NOMO-1 treated with DMSO at 0.1 percent for 48 hours (cell line): ENCODE results near the gene SRMS.

Source experiments
- DNase-seq: peaks from one replicate; lab custom pipeline; 2025; ENCODE audit not compliant: unreplicated experiment; lab: John Stamatoyannopoulos, UW

SRMS gene

DNA sequence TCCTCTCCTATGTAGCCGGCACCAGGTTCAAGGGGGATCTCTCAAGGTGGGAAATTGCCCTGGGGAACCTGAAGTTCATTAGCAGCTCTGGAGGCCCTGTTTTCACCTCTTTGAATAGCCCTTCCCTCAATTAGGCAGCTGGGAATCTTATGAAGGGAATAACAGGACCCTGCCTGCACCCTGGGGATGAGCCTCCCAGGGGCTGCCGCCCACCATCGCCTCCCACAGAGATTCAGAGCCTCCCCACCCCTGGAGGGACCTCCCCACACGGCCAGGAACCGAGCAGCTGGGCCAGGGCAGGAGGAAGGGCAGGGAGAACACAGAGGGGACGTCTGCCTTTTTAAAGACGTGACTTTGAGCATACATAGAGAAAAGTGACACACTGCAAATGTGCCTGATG is 44.0 kb downstream of the SRMS start:
- DNase-seq = no peak

DNA sequence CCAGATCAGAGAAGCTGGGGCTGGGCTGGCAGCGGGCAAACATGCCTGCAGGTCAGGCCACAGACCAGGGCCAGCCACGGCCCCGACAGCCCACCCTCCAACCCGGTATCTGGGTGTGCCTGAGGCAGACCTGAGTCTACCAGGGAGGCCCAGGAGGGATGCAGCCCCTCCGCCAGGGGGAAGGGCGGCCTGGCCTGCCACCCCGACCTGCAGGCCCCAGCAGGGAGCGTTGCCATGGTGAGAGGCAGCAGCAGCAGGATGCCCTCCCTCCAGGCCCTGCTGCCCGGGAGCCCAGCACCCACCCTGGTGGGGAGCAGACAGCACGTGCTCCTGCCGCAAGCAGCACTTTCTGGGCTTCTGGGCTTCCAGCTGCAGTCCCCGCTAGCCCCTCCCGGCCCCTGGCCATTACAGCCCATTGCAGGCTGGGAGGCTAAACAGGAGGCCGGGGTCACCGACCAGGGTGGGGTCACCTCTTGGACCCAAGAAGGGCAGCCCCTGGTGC is 44.8 kb downstream of the SRMS start:
- DNase-seq = no peak

DNA sequence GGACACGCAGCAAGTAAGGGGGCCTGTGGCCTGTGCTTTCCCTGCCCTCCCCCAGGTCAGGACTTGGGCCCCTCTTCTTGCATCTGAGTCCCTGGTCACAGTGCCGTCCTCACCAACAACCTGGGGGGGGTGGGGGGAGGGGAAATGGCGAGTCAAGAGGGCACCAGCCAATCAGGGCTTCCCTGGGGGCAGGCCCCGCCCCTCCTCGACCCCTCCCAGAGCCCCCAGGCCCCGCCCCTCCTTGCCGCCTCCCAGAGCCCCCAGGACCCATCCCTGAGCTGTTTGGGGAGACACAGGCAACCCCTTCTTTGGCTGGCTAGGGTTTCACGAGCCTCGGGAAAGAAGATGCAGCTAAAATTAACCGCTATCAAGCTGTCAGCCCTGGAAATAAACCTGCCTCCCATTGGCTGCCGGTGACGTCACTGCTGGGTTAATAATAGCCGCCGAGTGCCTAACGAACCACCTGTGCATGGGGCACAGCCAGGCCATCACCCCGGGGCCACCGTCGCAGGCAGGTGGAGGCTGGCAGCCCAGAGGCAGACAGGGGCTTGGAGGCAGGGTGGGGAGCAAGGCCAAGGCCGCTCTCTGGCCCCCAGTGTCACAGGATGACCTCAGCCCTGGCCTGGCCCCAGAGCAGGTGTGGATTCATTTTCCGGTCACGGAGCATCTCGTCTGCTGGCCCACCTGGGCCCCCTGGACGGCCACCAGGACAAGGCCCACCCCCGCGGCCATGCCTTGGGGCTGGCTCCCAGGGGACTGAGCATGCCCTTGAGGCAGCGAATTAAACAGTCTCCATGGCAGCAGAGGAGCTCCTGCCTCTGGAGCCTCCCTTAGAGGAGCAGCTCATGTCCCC is 45.5 kb downstream of the SRMS start:
- DNase-seq = no peak

DNA sequence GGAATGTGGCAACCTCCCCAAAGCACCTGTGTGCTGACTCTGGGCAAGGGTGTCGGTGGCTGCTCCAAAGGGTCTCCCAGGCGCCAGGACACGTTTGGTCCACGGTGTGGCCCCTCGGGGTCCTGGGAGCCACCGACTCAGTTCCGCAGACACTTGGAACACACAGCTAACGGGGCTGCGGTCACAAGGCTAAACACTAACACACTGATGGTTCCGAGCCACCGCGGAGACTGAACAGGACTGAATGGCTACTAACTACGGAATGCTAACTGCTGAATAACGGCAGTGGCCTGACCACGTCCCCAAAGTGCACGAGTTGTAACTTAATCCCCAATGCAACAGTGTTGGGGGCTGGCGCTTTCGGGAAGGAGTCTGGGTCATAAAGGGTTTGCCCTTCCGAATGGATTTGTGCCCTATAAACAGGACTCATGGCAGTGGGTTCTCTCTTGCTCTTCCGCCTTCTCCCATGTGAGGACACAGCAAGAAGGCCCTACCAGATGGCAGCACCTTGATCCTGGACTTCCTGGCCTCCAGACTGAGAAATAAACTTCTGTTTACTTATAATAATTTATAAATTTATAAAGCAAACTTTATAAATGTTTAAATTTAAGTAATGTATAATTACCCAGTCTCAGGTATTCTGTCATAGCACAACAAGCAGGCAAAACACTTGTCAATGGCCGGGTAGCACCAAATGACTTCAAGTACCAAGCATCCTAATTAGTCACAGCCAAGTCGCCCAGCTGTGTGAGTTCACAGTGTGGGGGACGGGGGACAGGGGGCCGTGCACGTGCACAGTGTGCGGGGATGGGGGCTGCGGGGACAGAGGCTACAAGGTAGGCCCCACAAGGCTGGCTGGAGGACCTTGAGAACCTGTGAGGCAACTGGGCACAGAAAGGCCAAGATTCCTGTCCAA is 46.4 kb downstream of the SRMS start:
- DNase-seq = no peak

DNA sequence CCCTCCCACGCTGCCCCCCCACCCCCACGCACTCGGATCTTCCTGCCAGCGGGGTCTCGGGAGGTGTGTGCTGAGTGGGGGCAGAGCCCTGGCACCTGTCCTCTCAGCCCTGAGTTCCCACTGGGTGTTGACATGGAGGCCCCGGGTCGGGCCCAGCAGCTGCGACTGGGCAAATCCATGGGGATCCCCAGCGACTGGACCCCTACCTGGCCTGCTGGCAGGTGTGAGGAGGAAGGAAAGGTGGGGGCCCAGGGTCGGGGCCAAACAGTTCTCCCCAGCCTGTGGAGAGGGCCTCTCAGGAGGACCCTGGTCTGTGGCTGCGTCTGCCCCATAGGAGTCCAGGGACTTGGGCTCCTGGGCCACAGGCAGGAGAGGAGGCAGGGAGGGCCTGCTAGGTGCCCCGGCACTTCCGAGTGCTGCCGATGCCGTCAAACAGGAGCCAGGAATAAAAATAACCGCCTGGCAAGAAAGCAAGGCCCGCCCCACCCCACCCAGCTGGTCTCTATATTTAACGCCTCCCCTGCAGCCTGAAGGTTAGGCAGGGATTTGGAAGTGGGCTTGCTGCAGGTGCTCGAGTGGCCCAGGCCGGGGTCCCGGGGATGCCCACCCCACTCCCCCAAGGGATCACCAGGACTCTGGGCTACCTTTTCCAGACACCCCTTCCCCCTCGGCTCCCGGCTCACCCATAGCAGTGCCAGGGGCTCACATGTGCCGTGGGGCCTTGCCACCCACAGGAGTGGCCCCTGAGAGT is 47.2 kb downstream of the SRMS start:
- no peak for DNase-seq

DNA sequence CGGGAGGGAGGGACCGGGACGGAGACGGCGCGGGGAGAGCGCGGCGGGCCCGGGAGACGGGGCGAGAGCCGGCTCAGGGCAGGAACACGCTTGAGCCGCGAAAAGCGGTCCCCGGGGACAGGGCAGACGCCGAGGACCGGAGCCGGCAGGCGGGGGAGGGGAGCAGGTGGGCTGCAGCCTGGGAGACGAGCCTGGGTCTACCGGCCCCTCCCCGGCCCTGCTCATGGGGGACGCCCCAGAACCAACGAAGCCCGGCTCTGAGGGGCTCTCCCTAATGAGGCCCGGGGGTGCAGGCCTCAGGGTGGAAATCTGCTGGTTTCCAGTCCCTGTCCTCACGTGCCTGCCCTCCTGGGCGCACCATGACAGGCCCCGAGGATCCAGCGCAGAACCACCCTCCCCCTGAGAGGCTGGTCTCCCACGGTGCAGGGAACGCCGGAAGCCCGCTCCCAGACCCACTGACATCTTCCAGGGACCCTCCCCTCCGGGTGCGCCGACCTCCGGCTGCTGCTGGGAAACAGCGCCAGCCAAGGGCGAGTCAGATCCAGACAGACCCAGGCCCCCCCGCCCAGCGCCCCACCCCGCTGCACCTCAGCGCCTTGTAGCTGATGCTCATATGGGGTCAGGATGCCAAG is 48.1 kb downstream of the SRMS start:
- no peak for DNase-seq

DNA sequence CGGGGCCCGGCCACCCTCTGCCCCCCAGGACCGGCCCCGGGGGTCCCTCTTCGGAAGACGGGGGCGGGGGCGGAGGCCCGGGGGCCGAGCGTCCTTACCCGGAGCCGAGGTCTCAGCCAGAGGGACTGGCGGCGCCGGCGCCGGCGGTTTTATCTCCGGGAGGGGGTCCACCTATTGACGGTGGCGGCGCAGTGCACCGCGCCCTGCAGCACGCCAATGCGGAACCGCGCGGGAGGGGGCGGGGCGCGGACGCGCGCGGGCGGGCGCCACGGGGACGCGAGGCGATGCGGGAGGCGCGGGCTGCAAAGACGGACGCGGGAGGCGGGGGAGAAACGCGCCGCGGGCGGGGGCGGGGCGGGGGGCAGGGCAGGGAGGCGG is 48.6 kb downstream of the SRMS start, which contains the start of gene EEF1A2:
Gene EEF1A2, minus strand, starts transcription at position 124 of the 378 bp plus-strand sequence. CDS start 1,320 bp downstream, outside the sequence.
- no peak for DNase-seq

DNA sequence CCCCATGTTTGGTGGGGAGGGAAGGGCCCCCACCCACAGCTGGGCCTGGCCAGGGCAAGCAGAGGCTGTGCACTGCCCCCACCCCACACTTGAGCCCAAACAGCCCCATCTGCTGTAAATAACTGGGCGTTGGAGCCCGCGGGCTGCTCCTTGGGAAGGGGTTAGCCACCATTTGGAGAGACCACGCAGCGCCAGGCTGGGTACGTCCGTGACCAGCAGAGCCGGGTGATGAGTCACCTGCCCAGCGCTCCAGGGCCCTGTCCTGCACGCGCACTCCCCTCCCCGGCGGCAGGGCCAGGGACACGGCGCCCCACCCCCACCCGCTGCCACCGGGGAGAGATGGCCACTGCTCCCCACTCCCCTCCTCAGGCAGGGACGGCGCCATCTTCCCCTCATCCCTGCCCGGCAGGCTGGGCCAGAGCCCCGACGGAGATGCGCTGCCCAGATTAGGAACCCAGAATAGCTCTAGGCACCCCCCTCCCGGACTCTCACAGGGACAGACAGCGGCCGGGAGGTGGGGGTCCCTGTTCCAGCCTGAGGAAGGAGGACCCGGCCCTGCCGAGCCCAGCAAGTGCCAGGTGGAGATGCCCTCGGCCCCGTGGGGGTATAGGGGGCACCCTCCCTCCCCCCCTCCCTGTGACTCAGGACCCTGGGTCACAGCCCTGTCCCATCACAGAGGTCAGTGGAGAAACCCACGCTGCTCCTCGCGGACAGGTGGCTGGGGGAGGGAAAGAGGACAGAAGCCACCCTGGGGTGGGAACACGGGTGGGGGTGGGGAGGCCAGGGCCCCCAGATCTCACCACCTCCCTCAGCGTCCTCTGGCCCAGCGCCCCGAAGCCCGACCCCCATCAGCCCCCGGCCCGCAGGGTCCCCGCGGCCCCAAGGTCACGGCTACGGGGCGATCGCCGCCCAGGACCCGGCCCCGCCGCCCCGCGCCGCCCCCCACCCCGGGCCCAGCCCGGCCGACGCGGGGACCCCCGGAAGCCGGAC is 49.3 kb downstream of the SRMS start:
- no peak for DNase-seq

DNA sequence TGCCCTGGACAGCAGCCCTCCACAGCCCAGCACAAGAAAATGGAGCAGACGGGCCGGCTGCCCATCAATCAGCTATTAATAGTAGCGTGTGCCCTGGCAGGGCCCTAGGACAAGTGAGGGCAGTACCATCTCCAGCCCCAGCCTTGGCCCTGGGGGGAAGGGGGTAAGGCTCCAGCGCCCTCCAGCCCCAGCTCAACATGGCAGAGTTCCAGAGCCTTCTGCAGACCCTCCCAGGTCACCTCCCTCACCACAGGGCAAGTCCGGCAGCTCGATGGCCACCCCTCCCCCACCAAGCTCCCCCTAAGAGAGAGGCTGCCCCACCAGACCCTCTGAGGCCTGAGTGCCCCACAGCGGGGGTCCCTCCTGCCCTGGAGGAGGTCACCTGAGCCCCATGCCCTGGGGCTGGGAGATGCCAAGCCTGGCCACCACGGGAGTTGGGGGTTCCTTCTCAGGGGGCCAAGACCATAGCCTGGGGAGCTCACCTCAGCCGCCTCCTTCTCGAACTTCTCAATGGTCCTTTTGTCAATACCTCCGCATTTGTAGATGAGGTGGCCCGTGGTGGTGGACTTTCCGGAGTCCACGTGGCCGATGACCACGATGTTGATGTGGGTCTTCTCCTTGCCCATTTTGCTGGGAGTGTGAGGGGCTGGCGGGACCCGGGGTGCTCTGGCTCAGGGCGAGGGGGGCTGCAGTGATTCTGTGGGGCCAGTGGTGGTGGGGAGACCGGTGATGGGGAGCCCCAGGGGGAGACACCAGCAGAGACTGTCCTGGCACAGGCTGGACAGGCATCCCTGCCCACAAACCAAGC is 50.2 kb downstream of the SRMS start:
- no peak for DNase-seq

DNA sequence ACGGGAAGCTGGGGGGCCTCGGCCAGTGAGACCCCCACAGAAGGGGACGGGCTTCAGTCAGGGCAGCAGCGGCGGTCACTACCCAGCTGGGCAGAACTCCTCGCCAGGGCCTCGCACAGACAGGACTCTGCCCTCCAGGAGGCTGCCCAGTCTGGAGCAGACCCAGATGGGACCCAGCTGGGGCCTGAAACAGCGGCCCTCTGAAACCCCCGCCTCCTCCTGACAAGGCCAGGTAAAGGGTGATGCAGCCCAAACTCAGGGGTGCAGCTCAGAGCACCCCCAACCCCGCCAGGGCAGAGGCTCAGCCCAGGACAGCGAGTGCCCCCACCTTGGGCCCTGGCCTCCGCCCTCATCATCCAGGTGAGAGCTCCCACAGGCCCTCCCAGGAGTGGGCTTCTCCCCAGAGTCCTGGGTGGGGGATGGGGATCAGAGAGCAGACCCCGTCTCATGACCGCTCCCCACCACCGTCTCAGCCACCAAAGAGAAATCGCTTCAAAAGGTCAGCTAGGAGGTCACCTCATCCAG is 50.9 kb downstream of the SRMS start:
- no peak for DNase-seq

DNA sequence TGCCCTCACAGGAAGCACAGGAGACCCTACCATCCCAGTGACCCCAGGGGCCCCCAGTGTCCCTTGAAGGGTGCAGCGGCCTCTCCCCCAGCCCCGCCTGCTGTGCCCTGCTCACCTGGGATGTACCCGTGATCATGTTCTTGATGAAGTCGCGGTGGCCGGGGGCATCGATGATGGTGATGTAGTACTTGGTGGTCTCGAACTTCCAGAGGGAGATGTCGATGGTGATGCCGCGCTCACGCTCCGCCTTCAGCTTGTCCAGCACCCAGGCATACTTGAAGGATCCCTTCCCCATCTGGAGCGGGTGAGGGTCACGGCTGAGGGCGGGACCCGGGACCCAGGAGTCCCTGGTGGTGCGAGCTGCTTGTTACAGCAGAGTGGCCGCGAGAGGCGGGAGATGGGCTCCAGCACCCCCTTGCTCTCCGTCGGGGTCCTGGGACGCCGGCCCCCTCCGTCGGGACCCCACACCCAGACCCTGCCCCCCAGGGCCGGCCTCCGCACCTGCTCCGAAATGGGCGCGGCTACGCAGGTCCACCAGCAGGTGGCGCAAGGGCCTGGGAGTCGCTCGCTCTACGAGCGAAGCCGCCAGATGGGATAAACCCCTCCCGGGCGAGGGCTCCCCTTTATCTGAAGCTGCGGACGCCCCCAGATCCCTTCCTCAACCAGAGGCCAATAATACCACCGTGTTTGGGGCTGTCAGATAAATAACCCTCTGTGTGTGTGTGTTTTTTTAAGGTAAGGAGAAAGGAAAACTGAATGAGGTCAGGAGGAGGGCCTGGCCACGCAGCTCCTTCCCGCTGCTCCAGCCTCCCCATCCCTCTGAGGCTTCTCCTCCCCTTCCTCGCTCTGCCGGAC is 51.6 kb downstream of the SRMS start:
- DNase-seq = peak; percentile 24

DNA sequence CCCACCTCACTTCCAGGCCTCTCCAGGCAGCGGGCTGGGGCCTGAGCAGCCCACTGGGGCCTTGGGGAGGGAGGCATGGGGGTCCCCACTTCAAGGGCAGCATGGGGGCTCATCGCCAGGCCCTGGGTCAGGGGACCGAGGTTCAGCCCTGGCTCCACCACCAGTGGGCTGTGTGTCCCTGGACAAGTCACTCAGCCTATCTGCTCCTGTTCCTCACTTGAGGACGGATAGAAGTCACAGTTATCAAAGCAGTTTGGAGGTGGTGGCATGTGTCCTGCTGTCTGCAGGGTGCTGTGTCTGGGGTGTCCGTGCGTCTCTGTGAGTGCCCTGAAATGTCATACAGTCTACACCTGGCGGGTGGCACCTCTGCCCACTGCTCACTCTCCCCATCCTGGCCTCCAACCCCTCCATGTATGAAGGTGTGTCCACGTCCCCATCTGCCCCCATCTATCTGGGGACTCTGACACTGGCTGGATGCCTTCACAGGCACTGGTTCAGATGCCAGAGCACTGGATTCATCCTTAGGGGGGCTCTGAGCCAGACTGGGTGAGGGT is 52.3 kb downstream of the SRMS start:
- DNase-seq = no peak

DNA sequence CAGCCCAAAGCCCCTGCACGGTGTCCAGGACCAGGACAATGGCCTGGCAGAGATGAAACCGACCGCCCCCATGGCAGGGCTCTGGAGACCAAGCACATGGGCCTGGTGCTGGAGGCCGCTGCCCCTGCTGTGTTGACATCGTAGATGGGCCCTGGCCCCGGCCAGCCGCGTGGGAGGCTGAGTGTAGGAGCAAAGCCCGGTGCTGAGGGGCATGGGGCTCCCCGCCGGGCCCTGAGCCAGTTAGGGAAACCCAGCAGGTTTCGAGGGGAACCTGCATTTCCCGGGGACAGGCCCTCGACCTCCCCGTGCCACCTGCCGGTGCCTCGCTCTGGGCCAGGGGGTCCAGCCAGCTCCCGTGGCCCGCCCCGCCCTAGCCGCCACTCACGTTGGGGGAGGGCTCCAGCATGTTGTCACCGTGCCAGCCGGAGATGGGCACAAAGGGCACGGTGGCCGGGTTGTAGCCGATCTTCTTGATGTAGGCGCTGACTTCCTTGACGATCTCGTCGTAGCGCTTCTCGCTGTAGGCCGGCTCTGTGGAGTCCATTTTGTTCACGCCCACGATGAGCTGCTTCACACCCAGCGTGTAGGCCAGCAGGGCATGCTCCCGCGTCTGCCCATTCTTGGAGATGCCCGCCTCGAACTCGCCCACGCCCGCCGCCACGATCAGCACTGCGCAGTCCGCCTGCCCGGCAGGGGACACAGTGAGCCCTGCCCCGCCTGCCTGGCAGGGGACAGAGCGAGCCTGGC is 53.0 kb downstream of the SRMS start:
- DNase-seq = no peak

DNA sequence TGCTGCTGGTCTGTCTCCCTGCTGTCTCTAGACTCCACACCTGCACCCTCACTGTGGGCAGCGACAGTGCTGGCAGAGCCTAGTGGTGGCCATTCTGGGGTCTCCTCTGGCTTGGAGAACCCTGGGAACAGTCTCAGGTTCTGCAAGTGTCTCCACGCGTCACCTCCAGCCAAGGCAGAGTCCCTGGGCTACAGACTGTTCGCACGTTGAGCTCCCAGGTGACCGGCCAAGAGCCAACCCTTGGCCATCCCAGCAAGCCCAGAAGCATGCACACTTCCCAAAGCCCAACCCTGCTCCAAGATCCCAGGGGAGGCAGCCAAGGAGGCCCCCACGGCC is 53.5 kb downstream of the SRMS start:
- DNase-seq = no peak

DNA sequence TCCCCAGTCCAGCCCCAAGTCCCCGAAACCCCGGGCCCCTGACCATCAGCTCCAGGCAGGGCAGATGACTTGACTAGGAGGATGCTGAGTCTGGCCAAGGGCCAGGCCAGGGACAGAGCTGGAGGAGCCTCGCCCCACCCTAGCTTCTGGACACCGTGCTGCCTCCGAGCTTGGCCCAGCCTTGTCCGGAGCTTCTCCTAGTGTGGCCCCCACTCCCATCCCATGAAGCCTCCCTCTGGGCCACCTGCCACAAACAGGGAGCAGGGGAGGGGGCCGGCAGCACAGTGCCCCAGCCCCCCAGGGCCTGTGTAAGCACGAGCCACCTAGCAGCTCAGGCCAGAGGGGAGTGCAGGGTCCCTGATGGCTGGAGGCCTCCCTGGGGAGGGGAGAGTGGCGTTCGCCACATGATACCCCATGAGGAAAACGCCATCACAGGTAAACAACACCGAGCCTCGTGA is 54.0 kb downstream of the SRMS start:
- DNase-seq = no peak

DNA sequence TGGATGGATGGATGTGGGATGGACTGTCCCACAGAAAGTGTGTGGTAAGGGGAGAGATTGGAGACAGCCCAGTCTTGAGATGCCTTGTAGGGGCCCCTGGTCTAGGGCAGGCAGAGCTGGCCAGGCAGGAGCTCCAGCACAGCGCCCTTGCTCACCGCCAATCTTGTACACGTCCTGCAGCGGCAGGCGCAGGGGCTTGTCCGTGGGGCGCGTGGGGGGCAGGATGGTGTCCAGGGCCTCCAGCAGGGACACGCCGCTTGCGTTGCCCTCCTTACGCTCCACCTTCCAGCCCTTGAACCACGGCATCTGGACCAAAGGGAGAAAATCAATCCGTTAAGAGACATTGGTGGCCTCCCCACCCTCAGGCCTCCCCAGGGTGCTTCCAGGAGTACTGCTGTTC is 54.6 kb downstream of the SRMS start:
- DNase-seq = no peak
